GM19467 (cell line): Measurements from ENCODE around the gene S100A5.

Experiments
- ATAC-seq: cut with Tn5 transposase; IDR thresholded peaks from one replicate; pipeline ENCODE4 v1.9.1; 2021; ENCODE audit warnings: mild to moderate bottlenecking, moderate library complexity; ENCODE audit not compliant: unreplicated experiment

Gene S100A5

GRCh38 chr1:153513023-153513422 is 27.7 kb downstream of the S100A5 start:
- no peak for ATAC-seq

GRCh38 chr1:153510984-153511410 is 29.7 kb downstream of the S100A5 start:
- no peak for ATAC-seq

GRCh38 chr1:153509729-153510354 is 30.9 kb downstream of the S100A5 start:
- no peak for ATAC-seq

- ATAC-seq = no peak
These were observed 31.7 kb downstream of the S100A5 start for GRCh38 chr1:153509036-153509435.

- ATAC-seq = no peak
These were observed 32.7 kb downstream of the S100A5 start for GRCh38 chr1:153507926-153508583.

- ATAC-seq = no peak
These were observed 33.8 kb downstream of the S100A5 start for GRCh38 chr1:153506831-153507413.

- ATAC-seq = no peak
These were observed 34.3 kb downstream of the S100A5 start for GRCh38 chr1:153506386-153506785.

GRCh38 chr1:153505576-153505975 is 35.2 kb downstream of the S100A5 start:
- no peak for ATAC-seq

GRCh38 chr1:153503766-153504165 is 37.0 kb downstream of the S100A5 start:
- ATAC-seq = no peak

- no peak for ATAC-seq
These were observed 42.0 kb downstream of the S100A5 start for GRCh38 chr1:153498746-153499145.

GRCh38 chr1:153495536-153495935 is 45.2 kb downstream of the S100A5 start:
- ATAC-seq = no peak

GRCh38 chr1:153494976-153495535 is 45.7 kb downstream of the S100A5 start:
- no peak for ATAC-seq

- no peak for ATAC-seq
These were observed 47.3 kb downstream of the S100A5 start for GRCh38 chr1:153493343-153493960.

GRCh38 chr1:153490272-153491051 is 50.3 kb downstream of the S100A5 start:
- no peak for ATAC-seq

- no peak for ATAC-seq
These were observed 52.0 kb downstream of the S100A5 start for GRCh38 chr1:153488731-153489130.

- no peak for ATAC-seq
These were observed 53.0 kb downstream of the S100A5 start for GRCh38 chr1:153487707-153488106.
